Measurements from ENCODE around the gene ARRDC4.

- no peak for TF ChIP-seq POLR2A (IDR thresholded peaks at IDR 0.05)
- TF ChIP-seq EP300 (IDR thresholded peaks at IDR 0.05) = no peak
Observed at GRCh38 chr15:97992823-97993222, 32.3 kb downstream of the ARRDC4 start.

All from tibial nerve (tissue), 3 donors.